ENCODE data around the gene PDCD1. TPM values are rescaled to one million over a fixed set of nuclear protein-coding genes. Genes with fewer than 3 reads are reported as not detected.

PDCD1 gene
- total RNA-seq, 1 donor = 2.0 TPM

- Histone ChIP-seq H3K27me3 (ENCODE audit: insufficient read depth, low read length) (no peaks in the 10 kb centered on the region), H3K4me3 (ENCODE audit: low read length) (no peak overlapping the region), H3K9me3 (ENCODE audit: low read depth, low read length) (no peaks in the 10 kb centered on the region), H3K4me1 (ENCODE audit: insufficient read depth, low read length) (peaks cover 14% of the 10 kb centered on the region)
Observed at GRCh38 chr2:241855245-241855887, 3.3 kb downstream of the PDCD1 start.

GRCh38 chr2:241854342-241855244 lies 4.1 kb downstream of the PDCD1 start:
- Histone ChIP-seq H3K4me1 (ENCODE audit: insufficient read depth, low read length) (peaks cover 9% of the 10 kb centered on the region), H3K27me3 (ENCODE audit: insufficient read depth, low read length) (no peaks in the 10 kb centered on the region), H3K4me3 (ENCODE audit: low read length) (no peak overlapping the region), H3K9me3 (ENCODE audit: low read depth, low read length) (no peaks in the 10 kb centered on the region)

GRCh38 chr2:241853651-241854341 lies 4.9 kb downstream of the PDCD1 start:
- H3K4me1 ChIP-seq (ENCODE audit: insufficient read depth, low read length) = peaks cover 2% of the 10 kb centered on the region
- no peaks in the 10 kb centered on the region for H3K9me3 ChIP-seq (ENCODE audit: low read depth, low read length)
- no peak overlapping the region for H3K4me3 ChIP-seq (ENCODE audit: low read length)
- no peaks in the 10 kb centered on the region for H3K27me3 ChIP-seq (ENCODE audit: insufficient read depth, low read length)

GRCh38 chr2:241852981-241853631 lies 5.6 kb downstream of the PDCD1 start:
- Histone ChIP-seq H3K27me3 (ENCODE audit: insufficient read depth, low read length) (no peaks in the 10 kb centered on the region), H3K4me3 (ENCODE audit: low read length) (no peak overlapping the region), H3K9me3 (ENCODE audit: low read depth, low read length) (no peaks in the 10 kb centered on the region)

GRCh38 chr2:241852116-241852980 lies 6.3 kb downstream of the PDCD1 start:
- Histone ChIP-seq H3K4me1 (ENCODE audit: insufficient read depth, low read length) (no peaks in the 10 kb centered on the region), H3K4me3 (ENCODE audit: low read length) (no peak overlapping the region), H3K27me3 (ENCODE audit: insufficient read depth, low read length) (no peaks in the 10 kb centered on the region), H3K9me3 (ENCODE audit: low read depth, low read length) (no peaks in the 10 kb centered on the region)

More at GRCh38 chr2:241852981-241853631, 5.6 kb downstream of the PDCD1 start:
- H3K4me1 ChIP-seq (ENCODE audit: insufficient read depth, low read length) = no peaks in the 10 kb centered on the region

GRCh38 chr2:241851325-241852115 lies 7.2 kb downstream of the PDCD1 start:
- H3K4me3 ChIP-seq (ENCODE audit: low read length) = no peak overlapping the region
- no peaks in the 10 kb centered on the region for H3K9me3 ChIP-seq (ENCODE audit: low read depth, low read length)
- H3K4me1 ChIP-seq (ENCODE audit: insufficient read depth, low read length) = no peaks in the 10 kb centered on the region
- no peaks in the 10 kb centered on the region for H3K27me3 ChIP-seq (ENCODE audit: insufficient read depth, low read length)

- H3K9me3 ChIP-seq (ENCODE audit: low read depth, low read length) = no peaks in the 10 kb centered on the region
- H3K4me3 ChIP-seq (ENCODE audit: low read length) = no peak overlapping the region
- H3K27me3 ChIP-seq (ENCODE audit: insufficient read depth, low read length) = no peaks in the 10 kb centered on the region
- H3K4me1 ChIP-seq (ENCODE audit: insufficient read depth, low read length) = no peaks in the 10 kb centered on the region
Observed at GRCh38 chr2:241850544-241851324, 8.0 kb downstream of the PDCD1 start.

GRCh38 chr2:241849616-241850543 lies 8.8 kb downstream of the PDCD1 start:
- no peaks in the 10 kb centered on the region for H3K9me3 ChIP-seq (ENCODE audit: low read depth, low read length)
- no peaks in the 10 kb centered on the region for H3K27me3 ChIP-seq (ENCODE audit: insufficient read depth, low read length)
- H3K4me1 ChIP-seq (ENCODE audit: insufficient read depth, low read length) = peaks cover 4% of the 10 kb centered on the region
- no peak overlapping the region for H3K4me3 ChIP-seq (ENCODE audit: low read length)

- Histone ChIP-seq H3K4me1 (ENCODE audit: insufficient read depth, low read length) (peaks cover 11% of the 10 kb centered on the region), H3K4me3 (ENCODE audit: low read length) (no peak overlapping the region), H3K9me3 (ENCODE audit: low read depth, low read length) (no peaks in the 10 kb centered on the region), H3K27me3 (ENCODE audit: insufficient read depth, low read length) (no peaks in the 10 kb centered on the region)
Observed at GRCh38 chr2:241848761-241849615, 9.7 kb downstream of the PDCD1 start.

- Histone ChIP-seq H3K4me1 (ENCODE audit: insufficient read depth, low read length) (peaks cover 23% of the 10 kb centered on the region), H3K27me3 (ENCODE audit: insufficient read depth, low read length) (no peaks in the 10 kb centered on the region), H3K4me3 (ENCODE audit: low read length) (no peak overlapping the region), H3K9me3 (ENCODE audit: low read depth, low read length) (no peaks in the 10 kb centered on the region)
Observed at GRCh38 chr2:241846406-241846805, 12.3 kb downstream of the PDCD1 start.

GRCh38 chr2:241844831-241845578 lies 13.7 kb downstream of the PDCD1 start:
- H3K4me3 ChIP-seq (ENCODE audit: low read length) = no peak overlapping the region
- H3K9me3 ChIP-seq (ENCODE audit: low read depth, low read length) = no peaks in the 10 kb centered on the region
- no peaks in the 10 kb centered on the region for H3K27me3 ChIP-seq (ENCODE audit: insufficient read depth, low read length)
- H3K4me1 ChIP-seq (ENCODE audit: insufficient read depth, low read length) = peaks cover 23% of the 10 kb centered on the region
